ENCODE results near the gene UBN1.

UBN1 gene

DNA sequence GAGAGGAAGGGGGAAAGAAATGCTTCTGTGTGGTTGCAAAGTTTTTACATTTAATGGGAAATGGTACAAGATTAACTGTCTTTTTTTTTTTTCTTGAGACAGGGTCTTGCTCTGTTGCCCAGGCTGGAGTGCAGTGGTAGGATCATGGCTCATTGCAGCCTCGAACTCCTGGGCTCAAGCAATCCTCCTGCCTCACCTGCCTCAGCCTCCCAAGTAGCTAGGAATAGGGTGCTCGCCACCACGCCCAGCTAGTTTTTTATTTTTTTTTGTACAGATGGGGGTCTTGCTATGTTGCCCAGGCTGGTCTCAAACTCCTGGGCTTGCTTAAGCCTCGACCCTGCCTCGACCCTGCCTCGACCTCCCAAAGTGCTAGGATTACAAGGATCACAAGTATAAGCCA lies 41.0 kb upstream of the UBN1 start:
- H3K36me3 ChIP-seq (ENCODE audit: insufficient read depth, low read length): peaks cover 39% of the 10 kb centered on the region
- TF ChIP-seq, protein P1, sequence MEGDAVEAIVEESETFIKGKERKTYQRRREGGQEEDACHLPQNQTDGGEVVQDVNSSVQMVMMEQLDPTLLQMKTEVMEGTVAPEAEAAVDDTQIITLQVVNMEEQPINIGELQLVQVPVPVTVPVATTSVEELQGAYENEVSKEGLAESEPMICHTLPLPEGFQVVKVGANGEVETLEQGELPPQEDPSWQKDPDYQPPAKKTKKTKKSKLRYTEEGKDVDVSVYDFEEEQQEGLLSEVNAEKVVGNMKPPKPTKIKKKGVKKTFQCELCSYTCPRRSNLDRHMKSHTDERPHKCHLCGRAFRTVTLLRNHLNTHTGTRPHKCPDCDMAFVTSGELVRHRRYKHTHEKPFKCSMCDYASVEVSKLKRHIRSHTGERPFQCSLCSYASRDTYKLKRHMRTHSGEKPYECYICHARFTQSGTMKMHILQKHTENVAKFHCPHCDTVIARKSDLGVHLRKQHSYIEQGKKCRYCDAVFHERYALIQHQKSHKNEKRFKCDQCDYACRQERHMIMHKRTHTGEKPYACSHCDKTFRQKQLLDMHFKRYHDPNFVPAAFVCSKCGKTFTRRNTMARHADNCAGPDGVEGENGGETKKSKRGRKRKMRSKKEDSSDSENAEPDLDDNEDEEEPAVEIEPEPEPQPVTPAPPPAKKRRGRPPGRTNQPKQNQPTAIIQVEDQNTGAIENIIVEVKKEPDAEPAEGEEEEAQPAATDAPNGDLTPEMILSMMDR (IDR thresholded peaks at IDR 0.05; ENCODE audit: low read length): no peak
- no peak for TF ChIP-seq EZH2 (IDR thresholded peaks at IDR 0.05; ENCODE audit: borderline replicate concordance, low read length)

DNA sequence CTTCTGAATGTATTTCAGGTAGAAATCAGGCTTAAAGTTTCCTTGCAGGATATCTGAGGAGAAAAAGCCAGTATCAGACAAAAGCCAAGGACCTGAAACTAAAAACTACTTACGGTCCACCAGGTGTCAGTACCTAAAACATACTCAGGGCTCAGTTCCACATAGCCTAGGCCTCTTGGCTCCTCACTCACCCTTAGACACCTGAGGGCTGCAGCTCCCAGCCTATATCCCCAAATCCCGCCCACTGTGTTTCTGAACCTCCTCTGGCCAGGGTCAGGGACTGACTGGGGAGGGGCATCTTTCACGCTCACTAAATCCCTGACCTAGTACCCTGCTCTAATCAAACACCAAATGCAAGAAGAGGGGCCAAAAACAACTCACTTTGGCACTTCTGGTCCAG lies 36.0 kb upstream of the UBN1 start:
- Histone ChIP-seq H3K4me3 (ENCODE audit: low read depth, low read length, poor library complexity, severe bottlenecking) (no peak overlapping the region), H3F3A (ENCODE audit: insufficient read depth, low read length) (no peaks in the 10 kb centered on the region), H3K4me2 (ENCODE audit: low read length) (no peak overlapping the region), H4K20me1 (ENCODE audit: insufficient read depth, low read length) (no peaks in the 10 kb centered on the region), H3K9me3 (ENCODE audit: low read length) (no peaks in the 10 kb centered on the region), H3K27me3 (ENCODE audit: insufficient read depth, low read length) (no peaks in the 10 kb centered on the region), H3K9ac (ENCODE audit: low read length) (no peak overlapping the region), H3K27ac (ENCODE audit: low read depth, low read length, poor library complexity, severe bottlenecking) (no peak overlapping the region), H2AFZ (ENCODE audit: low read length) (no peak overlapping the region), H3K36me3 (ENCODE audit: insufficient read depth, low read length) (peaks cover 69% of the 10 kb centered on the region), H3K9me2 (ENCODE audit: low read depth, low read length) (no peaks in the 10 kb centered on the region), H3K4me1 (ENCODE audit: insufficient read depth, low read length, severe bottlenecking) (no peaks in the 10 kb centered on the region), H3K79me2 (ENCODE audit: insufficient read depth, low read length) (no peaks in the 10 kb centered on the region)
- TF ChIP-seq EZH2 (IDR thresholded peaks at IDR 0.05; ENCODE audit: borderline replicate concordance, low read length): no peak
- TF ChIP-seq, protein P1 (IDR thresholded peaks at IDR 0.05; ENCODE audit: low read length): no peak

More for the DNA sequence above, 41.0 kb upstream of the UBN1 start:
- no peaks in the 10 kb centered on the region for H3K9me2 ChIP-seq (ENCODE audit: low read depth, low read length)
- H3K27me3 ChIP-seq (ENCODE audit: insufficient read depth, low read length): no peaks in the 10 kb centered on the region
- H3K27ac ChIP-seq (ENCODE audit: low read depth, low read length, poor library complexity, severe bottlenecking): no peak overlapping the region
- H3K4me3 ChIP-seq (ENCODE audit: low read depth, low read length, poor library complexity, severe bottlenecking): no peak overlapping the region
- H2AFZ ChIP-seq (ENCODE audit: low read length): no peak overlapping the region
- H3K9ac ChIP-seq (ENCODE audit: low read length): no peak overlapping the region
- no peaks in the 10 kb centered on the region for H4K20me1 ChIP-seq (ENCODE audit: insufficient read depth, low read length)
- H3F3A ChIP-seq (ENCODE audit: insufficient read depth, low read length): no peaks in the 10 kb centered on the region
- H3K4me2 ChIP-seq (ENCODE audit: low read length): no peak overlapping the region
- H3K9me3 ChIP-seq (ENCODE audit: low read length): no peaks in the 10 kb centered on the region
- H3K79me2 ChIP-seq (ENCODE audit: insufficient read depth, low read length): no peaks in the 10 kb centered on the region
- H3K4me1 ChIP-seq (ENCODE audit: insufficient read depth, low read length, severe bottlenecking): peaks cover 14% of the 10 kb centered on the region

DNA sequence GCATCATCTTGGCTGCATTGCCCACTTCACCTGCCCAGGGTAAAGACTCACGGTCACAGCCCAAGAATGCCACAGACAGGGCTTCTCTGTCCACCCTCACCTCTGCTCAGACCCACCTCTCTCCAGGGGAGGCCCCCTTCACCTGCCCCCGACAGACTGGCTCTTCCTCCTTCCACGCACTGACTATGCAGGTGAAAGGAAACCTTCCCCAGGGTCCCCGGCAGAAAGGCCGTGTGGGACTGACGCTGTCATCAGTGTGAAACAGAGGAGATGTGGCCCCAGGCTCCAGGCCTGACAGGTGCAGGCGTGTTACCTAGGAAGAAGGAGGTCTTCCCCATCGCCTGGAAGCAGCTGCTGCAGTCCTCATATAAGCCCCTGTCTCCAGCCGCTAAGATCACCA lies 35.5 kb upstream of the UBN1 start:
- peaks cover 72% of the 10 kb centered on the region for H3K36me3 ChIP-seq (ENCODE audit: insufficient read depth, low read length)
- TF ChIP-seq, protein P1 (IDR thresholded peaks at IDR 0.05; ENCODE audit: low read length): no peak
- no peak for TF ChIP-seq EZH2 (IDR thresholded peaks at IDR 0.05; ENCODE audit: borderline replicate concordance, low read length)
- no peaks in the 10 kb centered on the region for H3F3A ChIP-seq (ENCODE audit: insufficient read depth, low read length)

More for the DNA sequence above, 35.5 kb upstream of the UBN1 start:
- Histone ChIP-seq H3K27ac (ENCODE audit: low read depth, low read length, poor library complexity, severe bottlenecking) (no peak overlapping the region), H3K9ac (ENCODE audit: low read length) (no peak overlapping the region), H3K4me1 (ENCODE audit: insufficient read depth, low read length, severe bottlenecking) (no peaks in the 10 kb centered on the region), H2AFZ (ENCODE audit: low read length) (no peak overlapping the region), H3K79me2 (ENCODE audit: insufficient read depth, low read length) (no peaks in the 10 kb centered on the region), H4K20me1 (ENCODE audit: insufficient read depth, low read length) (no peaks in the 10 kb centered on the region), H3K27me3 (ENCODE audit: insufficient read depth, low read length) (no peaks in the 10 kb centered on the region), H3K4me2 (ENCODE audit: low read length) (no peak overlapping the region), H3K4me3 (ENCODE audit: low read depth, low read length, poor library complexity, severe bottlenecking) (no peak overlapping the region), H3K9me3 (ENCODE audit: low read length) (no peaks in the 10 kb centered on the region), H3K9me2 (ENCODE audit: low read depth, low read length) (no peaks in the 10 kb centered on the region)

All from OCI-LY1 (cell line).